HepG2 (cell line): ENCODE data around the gene ANLN. TPM values are rescaled to one million over a fixed set of nuclear protein-coding genes. Genes with fewer than 3 reads are reported as not detected.

ENCODE experiments used
- ATAC-seq: fragments of 200-7000 bp; cut with Tn5 transposase; 3 replicates; pipeline ENCODE4 v1.9.1; 2020; ENCODE audit warnings: mild to moderate bottlenecking, moderate library complexity
- BruUV-seq: library from RNA; stranded (reverse); fragments of 400-500 nt; replicated peaks from 2 replicates; lab custom pipeline; 2021; lab: Mats Ljungman, UMichigan
- CTCF ChIA-PET: fragments of 300-600 bp; formaldehyde crosslinking; extraction: SDS; loops from one replicate; lab custom pipeline; 2021; ENCODE audit warnings: low total read pairs, inconsistent platforms, low intra/inter-chr PET ratio; lab: Yijun Ruan, JAX
- POLR2A ChIA-PET: fragments of 350-600 bp; sonication (Branson Sonifier 250); formaldehyde crosslinking; loops from one replicate; lab custom pipeline; 2020; ENCODE audit warnings: antibody characterized with exemption, inconsistent platforms; lab: Yijun Ruan, JAX
- DNase-seq: peaks from one replicate; pipeline ENCODE4 v3.0.0-alpha.2; 2015; ENCODE audit warnings: low spot score
- FAIRE-seq: peaks from 3 replicates; lab custom pipeline; 2011; peaks lifted over from hg19 to GRCh38; lab: Jason Lieb, UNC
- H2AFZ ChIP-seq: one replicate; pipeline ENCODE4 v1.6.1; 2011; ENCODE audit warnings: low read length, inconsistent platforms
- H3K27ac ChIP-seq: fragments of 300-600 bp; 3 replicates; pipeline ENCODE4 v1.8.0; 2011; ENCODE audit warnings: mixed run types, mild to moderate bottlenecking, mixed read lengths, low read length, inconsistent platforms; ENCODE audit not compliant: insufficient read depth; ENCODE audit errors: extremely low read length
- H3K27me3 ChIP-seq, 2 experiments: fragments of 200-600 bp in 1 of 2; 2 replicates in 1 of 2; 3 replicates in 1 of 2; pipeline versions ENCODE4 v1.6.0 to v1.8.0; 2011; ENCODE audit warnings: low read length in 2 of 2, mild to moderate bottlenecking in 2 of 2, moderate library complexity in 2 of 2, inconsistent platforms in 1 of 2; ENCODE audit not compliant: insufficient read depth in 2 of 2, control insufficient read depth in 1 of 2
- H3K36me3 ChIP-seq, 2 experiments: fragments of 200-600 bp in 1 of 2; replicated peaks in 1 of 2; 2 replicates in 1 of 2; 3 replicates in 1 of 2; pipeline versions ENCODE4 v1.5.1 to v1.8.0; 2011; ENCODE audit warnings: low read length in 2 of 2, inconsistent platforms in 1 of 2; ENCODE audit not compliant: insufficient read depth in 2 of 2, control insufficient read depth in 1 of 2
- H3K4me1 ChIP-seq: 2 replicates; pipeline ENCODE4 v1.5.1; 2012; ENCODE audit warnings: low read length, inconsistent platforms; ENCODE audit not compliant: insufficient read depth
- H3K4me2 ChIP-seq: 2 replicates; pipeline ENCODE4 v1.6.0; 2011; ENCODE audit warnings: low read depth, low read length, inconsistent platforms
- H3K4me3 ChIP-seq, 3 experiments: fragments of 200-600 bp in 1 of 3; sonication (generic), shearing (Covaris generic) in 1 of 3; replicated peaks in 1 of 3; 2 replicates each; pipeline ENCODE4 v1.5.1; 2011 to 2016; ENCODE audit warnings: low read length in 3 of 3, inconsistent platforms in 2 of 3, low read depth in 2 of 3, mild to moderate bottlenecking in 2 of 3, control low read depth in 1 of 3, mixed read lengths in 1 of 3; ENCODE audit not compliant: insufficient read depth in 1 of 3
- H3K79me2 ChIP-seq: one replicate; pipeline ENCODE4 v1.6.1; 2011; ENCODE audit warnings: low read length, inconsistent platforms; ENCODE audit not compliant: insufficient read depth
- H3K9ac ChIP-seq: 2 replicates; pipeline ENCODE4 v1.6.0; 2011; ENCODE audit warnings: mild to moderate bottlenecking, low read depth, low read length, inconsistent platforms; ENCODE audit not compliant: insufficient read depth
- H3K9me3 ChIP-seq: 2 replicates; pipeline ENCODE4 v1.5.1; 2012; ENCODE audit warnings: mild to moderate bottlenecking, low read length
- H4K20me1 ChIP-seq: 2 replicates; pipeline ENCODE4 v1.6.0; 2011; ENCODE audit warnings: inconsistent platforms, mild to moderate bottlenecking, low read length, moderate library complexity; ENCODE audit not compliant: insufficient read depth
- ATF7-NPFF ChIP-seq: sonication (generic); formaldehyde crosslinking; IDR thresholded peaks from 2 replicates; pipeline ENCODE4 v1.8.1; 2023; ENCODE audit warnings: mild to moderate bottlenecking, low read depth, missing genetic modification reagents, moderate library complexity
- KAT8 ChIP-seq: IDR thresholded peaks from 2 replicates; pipeline ENCODE4 v1.6.1; 2016; ENCODE audit warnings: missing genetic modification reagents, missing compliant biosample characterization
- KMT2B ChIP-seq: IDR thresholded peaks from 2 replicates; pipeline ENCODE4 v1.6.1; 2016; ENCODE audit warnings: missing genetic modification reagents, missing compliant biosample characterization
- RARA ChIP-seq: IDR thresholded peaks from 2 replicates; pipeline ENCODE4 v1.6.1; 2016; ENCODE audit warnings: missing genetic modification reagents, missing compliant biosample characterization
- ZFP41 ChIP-seq: sonication (generic); formaldehyde crosslinking; IDR thresholded peaks from 2 replicates; pipeline ENCODE4 v1.4.0; 2020; ENCODE audit warnings: mild to moderate bottlenecking, missing genetic modification reagents, borderline replicate concordance
- ZFP82 ChIP-seq: sonication (generic); formaldehyde crosslinking; IDR thresholded peaks from 2 replicates; pipeline ENCODE4 v1.5.1; 2020; ENCODE audit warnings: mild to moderate bottlenecking, missing genetic modification reagents, borderline replicate concordance
- ZNF251 ChIP-seq: sonication (generic); formaldehyde crosslinking; IDR thresholded peaks from 2 replicates; pipeline ENCODE4 v1.9.0; 2021; ENCODE audit warnings: mild to moderate bottlenecking, missing genetic modification reagents
- ZSCAN21 ChIP-seq: sonication (generic); formaldehyde crosslinking; IDR thresholded peaks from 2 replicates; pipeline ENCODE4 v1.8.0; 2022; ENCODE audit warnings: mild to moderate bottlenecking, missing genetic modification reagents, moderate library complexity, borderline replicate concordance
- ZSCAN22 ChIP-seq: sonication (generic); formaldehyde crosslinking; IDR thresholded peaks from 2 replicates; pipeline ENCODE4 v1.4.0; 2020; ENCODE audit warnings: mild to moderate bottlenecking, missing genetic modification reagents
- WGBS: methylation state at CpG from one replicate; pipeline ENCODE4 v1.1.6; 2017; ENCODE audit warnings: low lambda C conversion rate; 5-methylcytosine and 5-hydroxymethylcytosine counted together
- in situ Hi-C: cut with HindIII; loops from 2 replicates; pipeline ENCODE4 v1.10.0; 2017; ENCODE audit warnings: low pct_unique_long_range_greater_than_20kb; ENCODE audit not compliant: extremely low pct_ligation_motif_present
- intact Hi-C: fragments of 100-400 bp; cut with micrococcal nuclease; formaldehyde crosslinking; loops from one replicate; pipeline ENCODE4 v1.10.0; 2022; ENCODE audit not compliant: unreplicated experiment
- polyA plus RNA-seq, 8 experiments: library from polyadenylated mRNA; depleted of rRNA in 3 of 8; stranded (reverse) in 7 of 8; unstranded in 1 of 8; fragments of >200 nt; fragmentation: Illumina TruSeq in 4 of 8; extraction: Trizol in 4 of 8; gene quantifications; 2 replicates each; pipeline versions ENCODE4 v1.2.1 to v1.2.3, GENCODE V29; 2011 to 2016; ENCODE audit warnings: low read depth in 4 of 8, missing spikeins in 1 of 8, mixed read lengths in 1 of 8; ENCODE audit not compliant: insufficient read depth in 1 of 8
- total RNA-seq, 5 experiments: library from RNA; depleted of rRNA; stranded (reverse); fragments of >200 nt; fragmentation: Illumina TruSeq; extraction: Trizol; gene quantifications; 2 replicates each; pipeline ENCODE4 v1.2.3, GENCODE V29; 2016; ENCODE audit warnings: low read depth in 1 of 5
- TF ChIP-seq, protein P1 (sequence below): sonication (generic); formaldehyde crosslinking; IDR thresholded peaks from 2 replicates; pipeline ENCODE4 v1.8.0; 2022; ENCODE audit warnings: mild to moderate bottlenecking, missing genetic modification reagents, moderate library complexity
- TF ChIP-seq, protein P2 (sequence below): IDR thresholded peaks from 2 replicates; pipeline ENCODE4 v1.6.1; 2016
- TF ChIP-seq, protein P3 (sequence below): IDR thresholded peaks from 2 replicates; pipeline ENCODE4 v1.6.1; 2012; ENCODE audit warnings: inconsistent platforms

Gene ANLN
- total and polyA plus RNA-seq, 2 of the 13 experiments (the other 11 are each of a cell fraction or from before 2014, with no cell fraction given), result 20.0 to 72.0 TPM

GRCh38 chr7:36408589-36408988 is 18.9 kb downstream of the ANLN start:
- Histone ChIP-seq H3K79me2 (no peaks in the 10 kb centered on the region), H4K20me1 (no peaks in the 10 kb centered on the region)
- in situ Hi-C loops, result no loop called here
- TF ChIP-seq ATF7-NPFF (CRISPR knock-in tag) (no peak), RARA (CRISPR knock-in tag) (no peak), ZNF251 (CRISPR knock-in tag) (no peak), ZSCAN21 (CRISPR knock-in tag) (no peak), KMT2B (no peak), ZSCAN22 (no peak), ZFP41 (no peak), ZFP82 (CRISPR knock-in tag) (no peak), KAT8 (CRISPR knock-in tag) (no peak)
- TF ChIP-seq, protein P1, sequence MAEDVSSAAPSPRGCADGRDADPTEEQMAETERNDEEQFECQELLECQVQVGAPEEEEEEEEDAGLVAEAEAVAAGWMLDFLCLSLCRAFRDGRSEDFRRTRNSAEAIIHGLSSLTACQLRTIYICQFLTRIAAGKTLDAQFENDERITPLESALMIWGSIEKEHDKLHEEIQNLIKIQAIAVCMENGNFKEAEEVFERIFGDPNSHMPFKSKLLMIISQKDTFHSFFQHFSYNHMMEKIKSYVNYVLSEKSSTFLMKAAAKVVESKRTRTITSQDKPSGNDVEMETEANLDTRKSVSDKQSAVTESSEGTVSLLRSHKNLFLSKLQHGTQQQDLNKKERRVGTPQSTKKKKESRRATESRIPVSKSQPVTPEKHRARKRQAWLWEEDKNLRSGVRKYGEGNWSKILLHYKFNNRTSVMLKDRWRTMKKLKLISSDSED (CRISPR knock-in tag), result no peak
- TF ChIP-seq, protein P2, sequence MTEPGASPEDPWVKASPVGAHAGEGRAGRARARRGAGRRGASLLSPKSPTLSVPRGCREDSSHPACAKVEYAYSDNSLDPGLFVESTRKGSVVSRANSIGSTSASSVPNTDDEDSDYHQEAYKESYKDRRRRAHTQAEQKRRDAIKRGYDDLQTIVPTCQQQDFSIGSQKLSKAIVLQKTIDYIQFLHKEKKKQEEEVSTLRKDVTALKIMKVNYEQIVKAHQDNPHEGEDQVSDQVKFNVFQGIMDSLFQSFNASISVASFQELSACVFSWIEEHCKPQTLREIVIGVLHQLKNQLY, result no peak
- TF ChIP-seq, protein P3, sequence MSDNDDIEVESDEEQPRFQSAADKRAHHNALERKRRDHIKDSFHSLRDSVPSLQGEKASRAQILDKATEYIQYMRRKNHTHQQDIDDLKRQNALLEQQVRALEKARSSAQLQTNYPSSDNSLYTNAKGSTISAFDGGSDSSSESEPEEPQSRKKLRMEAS, result no peak
- TF ChIP-seq, all 625 proteins: peak for 0
- Histone ChIP-seq H3K9ac (no peak overlapping the region), H3K4me2 (no peak overlapping the region), H3K9me3 (no peaks in the 10 kb centered on the region), H3K27me3 (no peaks in the 10 kb centered on the region), H3K4me3 (no peak overlapping the region), H2AFZ (no peak overlapping the region), H3K4me1 (no peaks in the 10 kb centered on the region), H3K36me3 (peaks cover 8 to 81% of the 10 kb centered on the region in 2 experiments), H3K27ac (no peak overlapping the region)
- POLR2A ChIA-PET, result no interaction called here
- 93% methylated on average over 2 of the region's 2 CpGs for WGBS
- CTCF ChIA-PET, result no interaction called here
- DNase-seq, result no peak
- BruUV-seq, result no TSS peak
- FAIRE-seq, result no peak
- ATAC-seq, result no peak
- intact Hi-C loops, result no loop called here
